ENCODE results near the gene PPP3CA.
"Not testable (repeated sequence)": the region's sequence is repeated elsewhere in the genome, so short reads cannot be mapped to it uniquely, and the experiment has no call there.

The PPP3CA gene

GRCh38 chr4:101101072-101101471 is 246.3 kb downstream of the PPP3CA start:
- no peak for DNase-seq (ENCODE audit: low spot score)

DNA sequence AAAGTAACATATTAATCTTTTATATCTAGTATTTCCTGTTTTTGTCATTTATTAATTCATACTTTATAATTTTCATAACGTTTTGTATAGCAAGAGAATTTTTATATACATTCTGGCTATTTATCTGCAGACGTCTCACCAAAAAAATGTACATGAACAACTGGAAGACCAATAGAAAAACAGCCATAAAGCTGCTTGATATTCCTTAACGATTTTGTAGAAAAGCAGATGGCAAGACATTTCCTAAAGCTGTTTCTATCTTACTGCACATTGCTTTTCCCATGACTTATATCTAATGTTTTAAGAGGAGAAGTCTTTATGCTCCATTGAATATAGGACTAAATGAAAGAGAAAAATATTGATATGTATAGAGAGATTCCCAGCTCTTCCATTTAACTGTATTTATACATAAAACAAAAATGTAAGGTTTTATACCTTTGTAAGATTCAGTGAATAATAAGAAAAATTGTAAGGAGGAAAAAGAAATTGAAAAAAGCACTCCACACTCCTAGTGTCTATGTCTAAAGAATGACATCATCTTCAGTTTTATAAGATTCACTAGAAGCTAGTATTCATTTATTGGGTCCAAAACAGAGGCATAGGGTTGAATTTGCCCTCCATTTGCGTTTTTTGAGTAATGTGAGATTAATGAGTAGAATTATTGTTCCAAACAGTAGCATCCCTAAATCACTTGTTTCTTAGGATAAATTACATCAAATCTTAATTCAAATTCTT is 248.5 kb downstream of the PPP3CA start:
- no peak for DNase-seq (ENCODE audit: low spot score)

- DNase-seq (ENCODE audit: low spot score): not testable (repeated sequence)
These were observed 254.7 kb downstream of the PPP3CA start for GRCh38 chr4:101092609-101093008.

- no peak for DNase-seq (ENCODE audit: low spot score)
These were observed 258.2 kb downstream of the PPP3CA start for GRCh38 chr4:101089168-101089567.

GRCh38 chr4:101086801-101087586 is 260.3 kb downstream of the PPP3CA start:
- no peak for DNase-seq (ENCODE audit: low spot score)

GRCh38 chr4:101083131-101083530 is 264.2 kb downstream of the PPP3CA start:
- no peak for DNase-seq (ENCODE audit: low spot score)

- DNase-seq (ENCODE audit: low spot score): no peak
These were observed 265.5 kb downstream of the PPP3CA start for GRCh38 chr4:101081695-101082369.

GRCh38 chr4:101081166-101081565 is 266.2 kb downstream of the PPP3CA start:
- no peak for DNase-seq (ENCODE audit: low spot score)

- no peak for DNase-seq (ENCODE audit: low spot score)
These were observed 268.4 kb downstream of the PPP3CA start for GRCh38 chr4:101078950-101079349.

DNA sequence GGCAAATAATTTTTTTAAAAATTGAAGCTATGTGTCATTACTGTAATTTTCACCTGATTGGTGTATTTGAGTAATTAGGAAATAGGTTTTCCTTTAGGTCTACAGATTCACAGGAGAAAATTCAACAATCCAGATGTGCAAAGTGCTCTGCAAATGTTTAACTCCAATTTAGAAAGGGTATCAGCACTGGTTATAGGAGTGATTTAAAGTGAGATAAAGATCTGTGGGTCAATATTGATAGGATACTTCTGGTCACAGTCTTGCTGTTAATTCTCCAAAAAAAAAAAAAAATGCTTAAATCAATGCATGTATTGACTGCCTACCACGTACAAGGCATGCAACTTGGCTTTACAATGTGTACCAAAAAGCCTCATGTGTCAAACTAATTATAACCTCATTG is 271.3 kb downstream of the PPP3CA start:
- DNase-seq (ENCODE audit: low spot score): no peak

GRCh38 chr4:101075536-101075935 is 271.8 kb downstream of the PPP3CA start:
- no peak for DNase-seq (ENCODE audit: low spot score)

- no peak for DNase-seq (ENCODE audit: low spot score)
These were observed 273.0 kb downstream of the PPP3CA start for GRCh38 chr4:101074326-101074725.

- no peak for DNase-seq (ENCODE audit: low spot score)
These were observed 276.1 kb downstream of the PPP3CA start for GRCh38 chr4:101071241-101071640.

- no peak for DNase-seq (ENCODE audit: low spot score)
These were observed 279.2 kb downstream of the PPP3CA start for GRCh38 chr4:101068115-101068514.

DNA sequence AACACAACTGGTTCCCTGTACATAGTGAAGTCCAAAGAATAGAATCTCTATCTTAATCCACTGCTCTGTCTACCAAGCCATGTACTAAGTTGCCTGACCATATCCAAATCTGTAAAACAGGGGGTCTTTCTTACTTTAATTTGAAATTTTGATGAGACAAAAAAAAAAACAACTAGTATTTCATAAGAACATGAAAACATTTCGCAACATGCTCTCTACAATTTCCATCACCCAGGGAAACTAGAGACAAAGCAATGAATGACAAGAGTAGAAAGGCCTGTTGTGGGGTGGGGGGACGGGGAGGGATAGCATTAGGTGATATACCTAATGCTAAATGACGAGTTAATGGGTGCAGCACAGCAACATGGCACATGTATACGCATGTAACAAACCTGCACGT is 279.9 kb downstream of the PPP3CA start:
- no peak for DNase-seq (ENCODE audit: low spot score)

GRCh38 chr4:101066626-101067170 is 280.6 kb downstream of the PPP3CA start:
- no peak for DNase-seq (ENCODE audit: low spot score)

GRCh38 chr4:101065935-101066485 is 281.3 kb downstream of the PPP3CA start:
- DNase-seq (ENCODE audit: low spot score): no peak

DNA sequence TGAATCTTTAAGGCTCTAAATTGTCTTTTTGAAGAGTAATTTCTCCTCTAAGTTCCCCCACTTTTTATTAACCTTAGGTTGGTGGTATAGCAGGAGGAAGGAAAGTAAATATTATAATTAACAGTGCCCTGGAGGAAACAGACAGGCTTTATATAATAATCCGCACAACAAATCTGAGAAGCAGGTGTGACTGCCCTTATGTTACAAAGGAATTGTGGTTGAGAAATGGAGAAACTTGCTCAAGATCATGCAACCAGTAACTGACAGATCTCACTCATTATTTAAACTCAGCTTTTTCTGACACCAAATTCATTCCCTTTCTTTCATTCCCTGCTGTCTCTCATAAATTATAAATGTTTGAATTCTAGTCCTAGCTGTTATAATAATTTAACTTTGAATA is 282.0 kb downstream of the PPP3CA start:
- no peak for DNase-seq (ENCODE audit: low spot score)

DNA sequence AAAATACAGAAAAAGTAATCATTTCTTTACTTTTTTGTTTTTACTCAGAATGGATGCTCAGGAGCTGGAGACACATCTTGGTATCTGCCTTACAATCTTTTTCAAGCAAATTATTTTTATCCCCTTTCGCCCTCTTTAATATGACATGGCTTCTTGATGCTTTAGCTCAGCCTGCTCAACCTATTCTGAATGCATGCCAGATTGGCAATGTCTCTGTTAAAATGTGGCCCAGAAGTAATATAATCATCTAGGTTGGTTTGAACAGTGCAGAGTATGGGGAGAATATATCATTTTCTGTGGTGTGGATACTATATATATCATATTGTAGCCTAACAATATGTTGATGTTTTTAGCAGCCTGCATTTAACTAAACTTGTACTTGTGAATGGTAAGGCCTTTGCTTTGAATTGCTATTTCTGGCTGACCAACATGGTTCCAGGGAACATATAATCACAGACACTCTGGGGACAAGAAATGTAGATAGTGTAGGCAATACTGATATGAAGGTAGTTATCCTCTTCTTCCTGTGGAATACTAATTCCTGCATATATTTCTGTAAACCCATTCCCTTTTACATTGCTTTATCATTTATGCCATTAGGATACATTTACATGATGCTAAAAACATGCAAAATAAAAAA is 282.7 kb downstream of the PPP3CA start:
- no peak for DNase-seq (ENCODE audit: low spot score)

- no peak for DNase-seq (ENCODE audit: low spot score)
These were observed 291.9 kb downstream of the PPP3CA start for GRCh38 chr4:101055392-101055791.

DNA sequence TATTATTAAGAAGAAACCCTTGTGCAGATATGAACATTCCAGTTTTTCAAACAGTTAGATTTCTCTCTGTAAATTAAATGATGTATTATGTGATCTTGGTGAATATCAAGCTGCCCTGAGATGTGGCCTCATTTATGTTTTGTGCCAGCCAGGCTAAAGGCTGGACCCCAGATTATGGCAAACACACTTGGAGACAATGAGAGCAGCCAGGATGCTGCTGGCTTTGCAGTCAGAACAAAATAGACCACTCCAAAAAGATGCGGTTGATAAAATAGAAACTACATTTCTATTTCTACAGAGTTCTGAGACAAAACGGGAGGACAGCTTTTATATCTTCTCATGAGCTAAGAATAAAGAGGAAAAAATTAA is 296.5 kb downstream of the PPP3CA start:
- DNase-seq (ENCODE audit: low spot score): no peak
